Middle frontal gyrus (tissue), 1 donor: ENCODE data around the gene TSSK6.

Experiments used
- DNase-seq: peaks from one replicate; pipeline ENCODE4 v3.0.0-alpha.2; 2015; ENCODE audit warnings: low spot score; ENCODE audit errors: extremely low spot score

Gene TSSK6

GRCh38 chr19:19544954-19545591, 29.7 kb upstream of the TSSK6 start:
- DNase-seq = no peak

GRCh38 chr19:19544257-19544953, 29.1 kb upstream of the TSSK6 start:
- no peak for DNase-seq

DNA sequence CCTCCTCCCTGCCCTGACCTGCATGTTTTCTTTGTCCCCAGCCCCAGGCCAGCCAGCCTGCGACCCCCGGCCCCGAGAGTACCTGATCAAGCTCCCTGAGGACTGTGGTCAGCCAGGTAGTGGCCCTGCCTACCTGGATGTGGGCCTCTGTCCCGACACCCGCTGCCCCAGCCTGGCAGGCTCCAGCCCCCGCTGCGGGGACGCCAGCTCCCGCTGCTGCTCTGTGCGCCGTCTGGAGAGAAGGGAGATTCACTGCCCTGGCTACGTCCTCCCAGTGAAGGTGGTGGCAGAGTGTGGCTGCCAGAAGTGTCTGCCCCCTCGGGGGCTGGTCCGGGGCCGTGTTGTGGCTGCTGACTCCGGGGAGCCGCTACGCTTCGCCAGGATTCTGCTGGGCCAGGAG, 28.3 kb upstream of the TSSK6 start:
- DNase-seq = no peak

GRCh38 chr19:19543101-19543500, 27.8 kb upstream of the TSSK6 start:
- no peak for DNase-seq

DNA sequence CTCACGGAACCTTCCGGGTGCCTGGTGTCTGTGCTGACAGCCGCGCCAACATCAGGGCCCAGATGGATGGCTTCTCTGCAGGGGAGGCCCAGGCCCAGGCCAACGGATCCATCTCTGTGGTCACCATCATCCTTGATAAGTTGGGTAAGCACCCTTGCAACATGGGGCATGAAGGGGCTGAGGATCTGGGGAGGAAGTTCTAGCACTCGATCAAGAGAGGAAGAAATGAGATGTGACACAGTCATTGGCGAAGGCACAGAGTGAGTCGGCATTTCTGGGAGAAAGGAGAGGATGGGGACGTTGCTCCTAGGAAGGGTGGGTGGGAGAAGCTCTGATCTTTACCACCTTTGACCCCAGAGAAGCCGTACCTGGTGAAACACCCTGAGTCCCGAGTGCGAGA, 27.2 kb upstream of the TSSK6 start:
- DNase-seq = no peak

DNA sequence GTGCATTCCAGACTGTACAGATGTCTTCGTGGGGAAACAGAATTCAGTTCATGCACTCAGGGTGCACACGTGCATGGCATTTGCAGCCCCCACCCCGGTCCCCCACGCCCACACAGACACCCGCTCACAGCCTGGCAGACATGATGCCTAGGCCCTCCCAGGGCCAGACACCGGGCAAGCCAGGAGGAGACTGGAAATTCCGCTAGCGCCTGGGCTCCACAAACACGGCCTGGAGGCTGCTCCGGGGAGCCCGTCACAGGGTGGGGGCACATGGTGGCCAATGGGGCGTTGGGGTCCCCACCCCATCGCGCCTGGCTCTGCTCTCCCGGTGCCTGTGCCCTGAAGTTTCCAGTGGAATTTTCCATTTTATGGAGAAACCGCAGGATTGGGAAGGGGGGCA, 26.3 kb upstream of the TSSK6 start:
- no peak for DNase-seq

DNA sequence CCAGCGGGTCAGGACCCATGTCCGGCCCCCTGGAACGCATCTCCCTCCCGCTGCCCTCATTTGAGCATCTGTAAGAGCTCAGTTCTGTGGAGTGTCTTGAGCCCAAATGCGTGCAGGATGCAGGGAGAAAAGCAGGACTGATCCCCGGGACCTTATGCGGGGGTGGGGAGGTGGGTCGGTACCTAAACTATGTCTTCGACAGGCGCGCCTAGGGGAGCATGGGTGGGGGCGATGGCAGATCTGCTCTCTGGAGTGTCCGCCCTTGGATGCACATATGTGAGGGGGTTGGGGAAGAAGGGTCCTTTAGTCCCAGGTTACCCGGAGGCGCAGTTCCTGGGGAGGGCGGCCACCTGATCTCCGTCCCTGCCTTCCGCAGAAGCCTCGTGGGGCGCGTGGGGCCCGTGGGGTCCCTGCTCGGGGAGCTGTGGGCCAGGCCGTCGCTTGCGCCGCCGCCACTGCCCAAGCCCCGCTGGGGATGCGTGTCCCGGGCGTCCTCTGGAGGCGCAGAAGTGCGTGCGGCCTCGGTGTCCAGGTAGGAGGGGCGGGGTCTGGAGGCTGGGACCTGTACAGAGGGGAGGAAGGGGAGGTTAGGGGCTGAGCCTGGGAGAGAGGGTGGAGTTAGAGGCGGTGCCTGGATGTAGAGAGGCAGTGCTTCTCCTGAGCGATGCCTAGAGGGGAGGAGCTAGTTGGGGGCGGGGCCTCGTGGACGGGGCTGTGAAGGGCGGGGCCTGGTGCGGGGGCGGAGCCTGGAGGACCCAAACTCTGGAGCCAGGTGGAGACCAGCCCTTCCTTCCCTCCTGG, 25.6 kb upstream of the TSSK6 start:
- no peak for DNase-seq

- DNase-seq = no peak
These were observed 24.8 kb upstream of the TSSK6 start for GRCh38 chr19:19540064-19540714.

- DNase-seq = no peak
These were observed 24.3 kb upstream of the TSSK6 start for GRCh38 chr19:19539698-19540063.

DNA sequence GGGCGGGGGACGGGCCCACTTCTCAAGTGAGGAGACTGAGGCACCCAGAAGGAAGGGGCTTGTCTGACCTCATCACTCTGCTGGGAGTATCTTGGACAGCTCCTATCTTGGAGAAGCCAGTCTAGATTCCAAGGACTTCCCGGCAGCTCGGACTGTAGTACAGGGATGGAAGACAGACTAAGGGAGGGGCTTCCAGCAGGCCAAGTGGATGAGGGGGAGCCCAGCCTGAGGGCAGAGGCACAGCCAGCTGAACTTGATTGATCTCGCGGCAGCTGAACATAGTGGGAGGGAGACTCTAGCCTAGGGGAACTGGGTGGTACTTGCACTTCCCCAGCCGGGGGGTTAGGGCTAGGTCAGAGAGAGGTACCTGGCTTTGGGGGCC, 23.4 kb upstream of the TSSK6 start:
- DNase-seq = no peak

DNA sequence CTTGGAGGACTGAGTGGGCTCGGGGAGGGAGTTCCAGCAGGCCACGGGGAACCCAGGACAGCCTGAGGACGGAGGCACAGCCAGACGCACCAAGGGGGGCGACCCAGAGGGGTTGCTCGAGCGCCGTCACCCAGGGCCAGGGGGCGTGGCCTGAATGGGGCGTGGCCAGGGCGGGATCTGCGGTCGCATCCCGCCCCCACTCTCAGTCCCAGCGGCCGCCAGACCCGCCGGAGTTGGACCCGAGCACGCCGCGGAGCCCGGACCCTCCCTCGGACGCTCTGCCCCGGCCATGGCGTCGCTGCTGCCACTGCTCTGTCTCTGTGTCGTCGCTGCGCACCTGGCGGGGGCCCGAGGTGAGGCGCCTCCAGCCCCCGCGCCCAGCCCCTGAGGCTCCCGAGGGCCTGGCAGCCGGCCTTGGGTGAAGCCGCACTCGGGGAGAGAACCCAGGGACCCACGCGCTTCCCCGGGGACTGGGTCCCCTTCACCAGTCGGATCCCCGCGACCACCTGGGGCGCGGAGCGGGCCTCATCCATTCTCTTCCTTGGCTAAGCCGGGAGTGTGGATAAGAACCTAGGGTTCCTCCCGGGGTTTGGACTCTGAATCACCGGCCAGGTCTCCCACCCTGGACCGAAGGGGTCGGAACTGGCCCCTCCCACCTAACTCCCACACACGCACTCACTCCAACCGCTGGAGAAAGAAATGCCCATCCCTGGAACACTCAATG, 22.9 kb upstream of the TSSK6 start, which contains the start of gene CILP2:
Gene CILP2 (plus strand): TSS at position 205 of the 724 bp plus-strand sequence. CDS start 85 bp downstream, at position 290.
- no peak for DNase-seq

GRCh38 chr19:19537075-19538048, 22.0 kb upstream of the TSSK6 start:
- DNase-seq = no peak

GRCh38 chr19:19535311-19536191, 20.2 kb upstream of the TSSK6 start:
- no peak for DNase-seq

- DNase-seq = no peak
These were observed 19.4 kb upstream of the TSSK6 start for GRCh38 chr19:19534556-19535265.

DNA sequence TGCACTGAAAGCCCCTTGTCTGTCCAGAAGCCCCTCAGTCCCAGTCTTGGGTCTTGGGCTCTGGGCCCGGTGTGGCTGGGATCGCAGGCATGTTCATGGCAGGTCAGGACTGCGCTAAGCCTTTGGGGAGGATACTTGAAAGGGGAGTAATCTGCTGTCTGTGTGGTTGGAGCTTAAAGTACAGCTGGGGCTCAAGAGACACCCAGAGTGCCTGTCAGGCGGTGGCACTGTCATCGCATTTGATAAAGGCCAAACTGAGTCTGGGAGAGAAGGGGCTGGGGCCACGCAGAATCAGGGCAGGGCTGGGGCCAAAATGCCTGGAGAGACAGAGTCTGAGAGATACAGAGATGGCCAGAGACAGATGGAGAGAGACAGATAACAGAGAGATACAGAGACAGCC, 18.5 kb upstream of the TSSK6 start:
- DNase-seq = no peak

DNA sequence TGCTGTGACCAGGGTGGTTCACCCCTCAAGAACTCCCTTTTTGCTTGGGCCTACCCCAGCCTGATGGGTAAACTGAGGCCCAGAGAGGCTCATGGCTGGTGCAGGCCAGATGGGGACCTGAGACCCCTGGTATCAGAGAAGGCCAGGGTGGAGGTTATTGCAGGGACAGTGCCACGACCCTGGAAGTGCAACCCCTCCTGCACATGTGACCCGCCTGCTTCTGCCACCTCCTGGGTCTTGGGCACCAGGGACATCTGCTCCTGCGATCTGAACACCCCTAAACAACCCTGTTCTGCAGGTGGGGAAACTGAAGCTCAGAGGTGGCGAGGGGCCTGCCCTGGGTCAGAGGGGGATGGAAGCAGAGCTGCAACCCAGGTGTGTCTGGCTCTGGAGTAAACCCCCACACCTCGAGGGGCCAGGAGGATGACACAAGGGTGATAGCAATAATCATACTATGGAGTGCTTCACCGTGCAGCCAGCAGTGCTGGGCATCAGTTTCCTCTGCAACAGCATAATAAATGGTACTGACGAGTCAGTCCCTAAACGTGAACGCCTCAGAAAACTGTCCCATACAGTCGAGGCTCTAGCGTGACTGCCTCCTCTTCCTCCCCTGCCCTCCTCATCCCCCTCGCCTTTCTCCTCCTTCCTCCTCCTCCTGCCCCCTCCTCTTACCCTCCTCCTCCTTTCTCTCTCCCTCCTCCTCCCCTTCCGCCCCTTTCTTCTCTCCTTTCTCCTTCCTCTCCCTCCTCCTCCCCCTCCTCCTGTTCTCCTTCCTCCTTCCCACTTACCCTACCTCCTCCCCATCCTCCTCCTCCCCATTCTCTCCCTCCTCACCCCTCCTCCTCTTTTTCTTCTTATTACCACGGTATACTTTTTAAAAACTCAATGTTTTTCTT, 17.7 kb upstream of the TSSK6 start:
- no peak for DNase-seq
